Activated naive CD4-positive, alpha-beta T cell treated with anti-CD3 and anti-CD28 coated beads for 36 hours (primary cell): ENCODE measurements around the gene CDH24. TPM values are rescaled to one million over a fixed set of nuclear protein-coding genes. Genes with fewer than 3 reads are reported as not detected.

Experiments
- CTCF ChIA-PET: fragments of 350-600 bp; sonication (Branson Sonifier 250); formaldehyde crosslinking; loops from one replicate; lab custom pipeline; 2021; ENCODE audit warnings: antibody characterized with exemption; lab: Charles Lee
- DNase-seq: peaks from one replicate; pipeline ENCODE4 v3.0.0-alpha.2; 2020
- H3K27ac Mint-ChIP-seq: one replicate; pipeline ENCODE4 v1.8.0; 2021; ENCODE audit warnings: mild to moderate bottlenecking, mixed read lengths
- H3K27me3 Mint-ChIP-seq: one replicate; pipeline ENCODE4 v1.8.0; 2021; ENCODE audit warnings: low read depth, mixed read lengths
- H3K36me3 Mint-ChIP-seq: one replicate; pipeline ENCODE4 v1.8.0; 2021; ENCODE audit warnings: low read depth, mixed read lengths
- H3K4me1 Mint-ChIP-seq: one replicate; pipeline ENCODE4 v1.8.0; 2021; ENCODE audit warnings: low read depth, mixed read lengths
- H3K4me3 Mint-ChIP-seq: one replicate; pipeline ENCODE4 v1.8.0; 2021; ENCODE audit warnings: mild to moderate bottlenecking, moderate library complexity, mixed read lengths
- H3K9me3 Mint-ChIP-seq: one replicate; pipeline ENCODE4 v1.8.0; 2021; ENCODE audit warnings: mixed read lengths
- intact Hi-C: fragments of 100-400 bp; cut with micrococcal nuclease; formaldehyde crosslinking; loops from one replicate; pipeline ENCODE4 v1.15.1; 2023
- total RNA-seq, 2 experiments: library from RNA; stranded (reverse); gene quantifications; one replicate each; pipeline ENCODE4 v1.2.3, GENCODE V29; 2021

CDH24 gene
- total RNA-seq, 2 experiments from 2014 or later: 1.3 to 1.4 TPM

DNA sequence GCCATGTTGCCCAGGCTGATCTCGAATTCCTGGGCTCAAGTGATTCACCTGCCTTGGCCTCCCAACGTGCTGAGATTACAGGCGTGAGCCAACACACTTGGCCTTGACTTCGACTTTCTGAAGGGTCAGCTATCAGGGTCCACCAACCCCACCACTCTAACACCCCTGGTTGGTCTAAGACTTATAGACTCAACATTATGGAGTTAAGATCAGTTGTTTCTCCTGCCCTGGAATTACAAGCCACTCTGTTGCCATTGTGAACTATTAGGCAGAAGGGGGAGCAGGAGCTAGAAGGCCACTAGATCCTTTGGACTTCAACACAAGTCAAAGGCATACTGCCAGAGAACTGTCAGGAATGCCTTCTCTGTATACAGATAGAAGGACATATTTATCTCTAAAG lies 17.2 kb downstream of the CDH24 start:
- H3K9me3 Mint-ChIP-seq: no peaks in the 10 kb centered on the region
- DNase-seq: no peak
- H3K4me3 Mint-ChIP-seq: no peak overlapping the region
- H3K27ac Mint-ChIP-seq: no peak overlapping the region
- no peaks in the 10 kb centered on the region for H3K27me3 Mint-ChIP-seq
- intact Hi-C loops: no loop called here
- no peaks in the 10 kb centered on the region for H3K36me3 Mint-ChIP-seq
- CTCF ChIA-PET: interaction anchor here (0.6 to 1.8 kb wide), 8 partner anchors 14 to 99 kb away, joined by 3 to 6 read pairs (median 4); no protein-coding TSS in a partner anchor
- peaks cover 8% of the 10 kb centered on the region for H3K4me1 Mint-ChIP-seq

DNA sequence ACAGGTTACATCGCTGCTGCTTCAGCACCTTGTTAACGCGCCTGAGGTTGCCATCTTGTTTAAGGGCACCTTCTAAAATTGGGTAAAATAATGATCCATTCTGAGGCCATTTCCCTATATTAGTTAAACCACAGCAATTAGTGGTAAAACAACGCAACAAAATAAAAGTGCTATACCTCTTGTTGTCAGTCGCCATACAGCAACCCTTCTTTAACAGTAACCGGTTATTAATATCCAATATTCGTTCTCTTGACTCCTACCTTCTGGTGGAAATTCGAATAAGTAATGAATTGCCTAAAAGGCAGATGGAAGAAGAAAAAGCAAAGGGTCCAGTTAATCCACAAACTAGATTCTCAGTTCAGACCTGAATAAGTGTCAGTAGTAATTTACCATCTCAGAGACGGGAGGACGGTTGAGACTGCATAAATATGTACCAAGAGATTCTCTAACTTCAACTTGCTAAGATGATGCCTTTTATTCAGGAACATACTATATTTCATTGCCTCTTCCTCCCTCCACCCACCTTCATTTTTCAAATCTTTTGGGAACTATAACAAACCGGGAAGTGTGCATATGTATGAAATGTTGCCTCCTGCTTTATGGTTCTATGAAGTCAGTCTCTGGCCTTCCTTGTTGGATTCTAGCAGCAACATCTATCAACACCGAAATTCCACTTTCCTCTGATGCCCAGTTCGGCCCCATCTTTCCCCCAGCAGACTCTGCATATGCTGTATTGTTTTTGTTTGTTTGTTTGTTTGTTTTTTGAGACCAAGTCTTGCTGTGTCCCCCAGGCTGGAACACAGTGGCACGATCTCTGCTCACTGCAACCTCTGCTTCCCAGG lies 21.8 kb downstream of the CDH24 start:
- no peak for DNase-seq
- Mint-ChIP-seq H3K27ac (peak overlapping the region; percentile 96), H3K4me1 (peaks cover 34% of the 10 kb centered on the region), H3K4me3 (peak overlapping the region; percentile 88), H3K9me3 (no peaks in the 10 kb centered on the region), H3K27me3 (no peaks in the 10 kb centered on the region), H3K36me3 (peaks cover 35% of the 10 kb centered on the region)
- intact Hi-C loops: loop anchor here (1.0 to 2.0 kb wide), 7 partner anchors 22 to 446 kb away; partner anchors contain the start of genes CDH24, DAD1, LRP10 and OXA1L
- CTCF ChIA-PET: interaction anchor here (2.6 kb wide), 1 partner anchor 23 kb away, joined by 10 read pairs; the partner anchor contains the start of gene CDH24

DNA sequence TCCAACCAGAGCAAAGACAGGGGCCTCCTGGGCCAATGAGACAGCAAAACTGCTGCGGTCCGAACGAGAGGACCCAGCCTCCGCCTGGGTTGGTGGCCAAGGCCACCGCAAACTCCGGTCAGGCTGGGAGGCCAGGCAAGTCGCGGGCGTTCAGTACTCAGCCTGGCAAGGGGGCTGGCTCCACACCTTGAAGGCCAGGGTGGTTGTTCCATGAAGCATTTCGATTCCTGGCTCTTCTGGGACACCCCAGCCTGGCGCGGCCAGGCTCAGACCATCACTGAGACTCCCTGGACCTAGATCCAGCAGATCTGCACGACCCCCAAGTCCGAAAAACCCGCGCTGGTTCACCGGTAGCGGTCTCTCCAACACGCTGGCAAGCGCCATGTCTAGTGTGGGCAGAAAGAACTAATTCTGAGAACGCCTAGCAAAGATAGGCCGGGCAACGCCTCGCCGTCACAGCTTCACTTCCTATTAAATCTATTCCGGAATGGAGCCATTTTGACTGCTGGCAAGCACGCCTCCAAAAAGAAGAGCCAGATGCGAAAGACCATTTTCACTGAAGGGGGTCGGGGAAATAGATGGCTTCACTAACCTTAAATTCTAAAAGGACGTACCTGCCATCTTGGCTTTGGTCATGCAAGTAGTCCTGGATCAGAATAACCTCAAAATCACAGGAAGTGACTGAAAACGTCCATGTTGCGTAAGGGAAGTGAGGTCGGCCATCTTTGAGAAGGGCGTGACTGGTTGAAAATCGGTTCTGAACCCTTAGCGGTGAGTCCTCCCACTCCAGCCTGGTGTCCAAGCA lies 22.6 kb downstream of the CDH24 start, which contains the start of gene PSMB5:
PSMB5 (minus strand) TSS at position 403 of the 805 bp plus-strand sequence; CDS start at position 384, 19 bp downstream.
- peaks cover 35% of the 10 kb centered on the region for H3K36me3 Mint-ChIP-seq
- CTCF ChIA-PET: interaction anchor here (0.6 to 2.6 kb wide), 5 partner anchors 24 to 83 kb away, joined by 3 to 20 read pairs (median 3); partner anchors contain the start of gene CDH24
- no peaks in the 10 kb centered on the region for H3K9me3 Mint-ChIP-seq
- peak within 1 kb of the TSS; percentile 88 for H3K4me3 Mint-ChIP-seq
- peaks cover 34% of the 10 kb centered on the region for H3K4me1 Mint-ChIP-seq
- H3K27ac Mint-ChIP-seq: peak within 1 kb of the TSS; percentile 96
- H3K27me3 Mint-ChIP-seq: no peaks in the 10 kb centered on the region
- intact Hi-C loops: loop anchor here (1.0 to 2.0 kb wide), 11 partner anchors 9 to 445 kb away; partner anchors contain the start of genes ACIN1, C14orf119, CDH24 and DAD1
- peak; percentile 96 for DNase-seq

DNA sequence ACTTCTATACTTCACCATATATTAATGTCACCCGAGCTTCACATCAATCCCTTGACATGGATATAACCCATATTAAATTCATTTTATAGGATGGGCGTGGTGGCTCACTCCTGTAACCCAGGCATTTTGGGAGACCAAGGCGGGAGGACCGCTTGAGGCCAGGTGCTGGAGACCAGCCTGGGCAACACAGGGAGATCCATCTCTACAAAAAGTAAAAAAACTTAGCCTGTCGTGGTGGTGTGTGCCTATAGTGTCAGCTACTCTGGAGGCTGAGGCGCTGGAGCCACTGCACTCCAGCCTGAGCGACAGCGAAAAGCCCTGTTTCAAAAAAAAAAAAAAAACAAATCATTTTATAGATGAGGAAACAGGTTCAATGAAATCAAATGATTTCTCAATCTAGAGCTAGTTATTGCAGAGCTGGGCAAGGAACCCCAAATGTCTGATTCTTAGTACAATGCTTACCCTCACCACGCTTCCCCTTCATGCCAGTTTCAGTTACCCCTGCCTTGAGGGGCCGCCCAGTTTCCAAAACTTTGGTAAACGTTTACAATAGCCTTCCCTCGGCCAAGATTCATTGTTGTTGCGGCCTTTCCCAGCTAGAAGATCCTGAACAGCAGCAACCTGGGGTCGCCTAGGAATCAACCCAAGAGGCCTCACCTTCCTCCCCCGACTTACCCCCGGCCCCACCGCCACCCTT lies 23.4 kb downstream of the CDH24 start:
- CTCF ChIA-PET: interaction anchor here (0.6 to 6.7 kb wide), 11 partner anchors 9 to 82 kb away, joined by 3 to 25 read pairs (median 4); partner anchors contain the start of gene CDH24
- H3K36me3 Mint-ChIP-seq: peaks cover 41% of the 10 kb centered on the region

DNA sequence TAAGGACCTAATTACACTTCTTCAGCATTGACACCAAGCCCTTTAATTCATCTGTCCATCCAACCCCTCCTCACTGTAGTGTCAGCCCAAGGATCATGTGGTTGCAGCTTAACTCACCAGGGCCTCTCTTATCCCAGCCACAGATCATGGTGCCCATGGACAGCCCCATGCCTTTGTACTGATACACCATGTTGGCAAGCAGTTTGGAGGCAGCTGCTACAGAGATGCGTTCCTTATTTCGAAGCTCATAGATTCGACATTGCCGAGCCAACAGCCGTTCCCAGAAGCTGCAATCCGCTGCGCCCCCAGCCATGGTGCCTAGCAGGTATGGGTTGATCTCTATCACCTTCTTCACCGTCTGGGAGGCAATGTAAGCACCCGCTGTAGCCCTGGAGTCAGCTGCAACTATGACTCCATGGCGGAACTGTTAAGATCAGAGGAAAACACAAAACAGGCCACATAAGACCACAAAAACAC lies 24.0 kb downstream of the CDH24 start:
- DNase-seq: no peak
- peak overlapping the region; percentile 88 for H3K4me3 Mint-ChIP-seq
- intact Hi-C loops: no loop called here
- H3K36me3 Mint-ChIP-seq: peaks cover 45% of the 10 kb centered on the region
- H3K27me3 Mint-ChIP-seq: no peaks in the 10 kb centered on the region
- H3K27ac Mint-ChIP-seq: peak overlapping the region; percentile 96
- H3K4me1 Mint-ChIP-seq: peaks cover 44% of the 10 kb centered on the region
- no peaks in the 10 kb centered on the region for H3K9me3 Mint-ChIP-seq
- CTCF ChIA-PET: interaction anchor here (0.6 to 6.7 kb wide), 10 partner anchors 9 to 104 kb away, joined by 3 to 25 read pairs (median 5); partner anchors contain the start of gene CDH24

More for the DNA sequence above, 23.4 kb downstream of the CDH24 start:
- Mint-ChIP-seq H3K4me3 (peak overlapping the region; percentile 88), H3K9me3 (no peaks in the 10 kb centered on the region), H3K27me3 (no peaks in the 10 kb centered on the region), H3K4me1 (peaks cover 40% of the 10 kb centered on the region), H3K27ac (peak overlapping the region; percentile 96)
- no peak for DNase-seq
- intact Hi-C loops: loop anchor here (1.0 to 2.0 kb wide), 5 partner anchors 9 to 287 kb away; partner anchors contain the start of genes ACIN1, C14orf119, LRP10 and PABPN1

DNA sequence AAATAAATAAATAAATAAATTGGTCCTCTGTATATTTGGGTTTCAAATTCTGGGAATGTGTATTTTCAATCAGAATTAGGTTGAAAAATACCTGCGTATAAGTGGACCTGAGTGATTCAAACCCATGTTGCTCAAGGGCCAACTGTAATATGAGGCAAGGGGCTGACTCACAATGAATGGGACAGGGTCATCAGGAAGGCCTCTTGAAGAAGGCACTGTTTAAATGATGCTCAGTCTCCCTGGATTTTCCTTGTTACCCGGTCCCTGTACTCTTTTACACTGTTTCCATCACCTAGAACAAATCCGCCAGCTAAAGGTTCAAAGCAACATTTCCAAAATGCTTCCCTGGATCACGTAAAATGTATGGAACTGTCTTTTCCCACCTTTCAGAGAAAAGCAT lies 26.4 kb downstream of the CDH24 start:
- H3K27ac Mint-ChIP-seq: peak overlapping the region; percentile 7
- intact Hi-C loops: no loop called here
- H3K4me1 Mint-ChIP-seq: peaks cover 55% of the 10 kb centered on the region
- CTCF ChIA-PET: interaction anchor here (0.9 to 6.7 kb wide), 6 partner anchors 9 to 102 kb away, joined by 4 to 25 read pairs (median 5); partner anchors contain the start of genes CDH24 and PRMT5
- no peaks in the 10 kb centered on the region for H3K27me3 Mint-ChIP-seq
- H3K36me3 Mint-ChIP-seq: peaks cover 55% of the 10 kb centered on the region
- H3K4me3 Mint-ChIP-seq: no peak overlapping the region
- H3K9me3 Mint-ChIP-seq: no peaks in the 10 kb centered on the region
- DNase-seq: no peak

DNA sequence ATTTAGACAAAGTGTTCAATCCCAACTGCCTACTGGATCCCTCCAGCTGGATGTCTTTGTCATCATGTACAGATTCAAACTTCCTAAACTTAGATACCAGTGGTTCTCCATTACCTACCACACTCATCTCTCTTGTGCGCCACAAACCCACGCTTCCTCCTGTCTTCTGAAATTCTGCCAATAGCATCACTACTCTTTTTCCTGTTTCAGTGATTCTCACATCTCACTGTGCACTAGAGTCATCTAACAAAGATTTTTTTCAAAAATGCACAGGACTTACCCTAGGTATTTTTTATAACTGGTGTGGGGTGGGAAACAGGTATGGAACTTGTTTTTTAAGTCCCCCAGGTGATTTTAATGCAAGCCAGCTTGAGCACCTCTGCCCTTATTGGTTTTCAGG lies 28.5 kb downstream of the CDH24 start:
- peak; percentile 63 for DNase-seq
- no peaks in the 10 kb centered on the region for H3K9me3 Mint-ChIP-seq
- CTCF ChIA-PET: interaction anchor here (0.7 to 6.7 kb wide), 6 partner anchors 8 to 40 kb away, joined by 3 to 25 read pairs (median 4); no protein-coding TSS in a partner anchor
- H3K4me3 Mint-ChIP-seq: peak overlapping the region; percentile 32
- peak overlapping the region; percentile 82 for H3K27ac Mint-ChIP-seq
- H3K4me1 Mint-ChIP-seq: peaks cover 63% of the 10 kb centered on the region
- intact Hi-C loops: no loop called here
- no peaks in the 10 kb centered on the region for H3K27me3 Mint-ChIP-seq
- peaks cover 66% of the 10 kb centered on the region for H3K36me3 Mint-ChIP-seq

DNA sequence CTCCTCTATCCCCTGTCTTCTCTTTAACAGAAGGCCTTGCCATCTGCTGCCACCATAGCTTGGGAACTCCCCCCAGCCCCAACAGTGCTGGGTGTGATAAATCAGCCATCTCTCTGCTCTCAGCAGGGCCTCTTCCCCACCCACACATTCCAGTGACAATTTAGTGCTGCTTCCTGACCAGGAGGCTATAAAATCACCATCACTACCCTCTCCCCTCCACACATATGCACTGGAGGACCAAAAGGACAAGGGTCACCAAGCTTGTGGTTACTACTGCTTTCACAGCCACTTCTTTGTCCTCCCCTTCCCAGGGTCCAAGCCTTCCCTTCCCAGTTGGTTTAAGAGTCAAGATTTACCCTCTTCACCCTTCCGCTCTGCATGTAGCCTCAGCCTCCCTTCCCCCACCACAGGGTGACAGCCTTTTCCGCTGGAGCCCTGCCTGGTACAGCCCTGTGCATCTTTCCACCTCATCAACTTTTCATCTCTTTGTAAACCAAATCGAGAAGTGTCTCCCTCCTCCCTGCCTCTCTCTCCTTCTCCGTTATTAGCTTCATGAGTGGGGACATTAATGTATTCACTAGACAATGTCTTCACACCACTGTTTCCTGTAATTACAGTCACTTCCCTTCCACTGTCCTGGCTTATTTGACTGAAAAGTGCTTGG lies 32.0 kb downstream of the CDH24 start:
- H3K27ac Mint-ChIP-seq: peak overlapping the region; percentile 85
- H3K9me3 Mint-ChIP-seq: no peaks in the 10 kb centered on the region
- H3K4me3 Mint-ChIP-seq: peak overlapping the region; percentile 16
- H3K27me3 Mint-ChIP-seq: no peaks in the 10 kb centered on the region
- H3K36me3 Mint-ChIP-seq: peaks cover 52% of the 10 kb centered on the region
- DNase-seq: peak; percentile 55
- peaks cover 73% of the 10 kb centered on the region for H3K4me1 Mint-ChIP-seq
- CTCF ChIA-PET: interaction anchor here (1.1 to 2.1 kb wide), 4 partner anchors 8 to 30 kb away, joined by 3 to 11 read pairs (median 8); no protein-coding TSS in a partner anchor
- intact Hi-C loops: loop anchor here (1.0 kb wide), 2 partner anchors 9 to 18 kb away; partner anchors contain the start of gene PSMB5

DNA sequence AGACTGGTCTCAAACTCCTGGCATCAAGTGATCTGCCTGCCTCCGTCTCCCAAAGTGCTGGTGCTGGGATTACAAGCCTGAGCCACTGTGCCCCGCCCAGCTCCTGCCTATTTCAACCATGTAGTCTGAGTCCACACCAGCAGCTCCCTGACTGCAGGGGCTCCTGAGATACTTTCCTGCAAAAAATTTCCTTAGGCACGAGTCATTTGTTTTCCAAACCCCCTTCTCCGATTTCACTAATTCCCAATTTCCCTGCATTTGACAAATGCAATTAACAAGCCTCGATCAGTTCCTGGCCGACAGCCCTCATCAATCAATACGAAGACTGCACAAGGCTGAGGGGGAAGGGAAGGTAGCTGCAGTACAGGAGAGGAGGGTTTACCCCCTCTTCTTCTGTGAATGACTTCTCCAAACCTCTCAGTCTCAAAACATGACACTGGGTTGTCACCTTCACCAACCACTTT lies 32.7 kb downstream of the CDH24 start:
- no peaks in the 10 kb centered on the region for H3K27me3 Mint-ChIP-seq
- peak overlapping the region; percentile 85 for H3K27ac Mint-ChIP-seq
- no peaks in the 10 kb centered on the region for H3K9me3 Mint-ChIP-seq
- CTCF ChIA-PET: interaction anchor here (0.7 to 2.1 kb wide), 7 partner anchors 9 to 42 kb away, joined by 3 to 11 read pairs (median 4); partner anchors contain the start of genes AJUBA and CDH24
- H3K4me3 Mint-ChIP-seq: no peak overlapping the region
- no peak for DNase-seq
- intact Hi-C loops: loop anchor here (1.0 kb wide), 2 partner anchors 10 to 17 kb away; partner anchors contain the start of gene PSMB5
- peaks cover 52% of the 10 kb centered on the region for H3K36me3 Mint-ChIP-seq
- peaks cover 76% of the 10 kb centered on the region for H3K4me1 Mint-ChIP-seq

DNA sequence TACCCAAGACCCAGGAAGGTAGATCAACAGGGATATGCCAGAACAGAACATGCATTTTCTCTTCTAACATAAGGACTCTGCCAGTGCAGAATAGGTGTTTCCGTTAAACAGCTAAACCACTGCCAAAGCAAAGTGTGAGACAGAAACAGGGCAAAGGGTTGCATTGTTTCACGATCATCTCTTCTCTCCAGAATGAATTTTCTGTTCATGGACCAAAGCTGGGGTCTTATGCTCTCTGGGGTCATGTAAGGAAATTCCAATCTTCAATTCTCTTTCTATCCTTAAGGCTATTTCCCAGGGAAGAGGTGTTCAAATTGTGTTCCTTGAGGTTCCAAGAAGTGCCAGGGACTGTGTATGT lies 33.5 kb downstream of the CDH24 start:
- no peaks in the 10 kb centered on the region for H3K9me3 Mint-ChIP-seq
- no peaks in the 10 kb centered on the region for H3K27me3 Mint-ChIP-seq
- no peak for DNase-seq
- CTCF ChIA-PET: interaction anchor here (0.6 to 3.0 kb wide), 9 partner anchors 9 to 41 kb away, joined by 3 to 24 read pairs (median 7); partner anchors contain the start of genes AJUBA and CDH24
- peaks cover 44% of the 10 kb centered on the region for H3K36me3 Mint-ChIP-seq
- intact Hi-C loops: no loop called here
- peak overlapping the region; percentile 74 for H3K27ac Mint-ChIP-seq
- no peak overlapping the region for H3K4me3 Mint-ChIP-seq
- peaks cover 68% of the 10 kb centered on the region for H3K4me1 Mint-ChIP-seq
